HG02884 (cell line): ENCODE results near the gene LETM1.

Experiments
- ATAC-seq: cut with Tn5 transposase; IDR thresholded peaks from one replicate; pipeline ENCODE4 v1.9.1; 2021; ENCODE audit warnings: mild to moderate bottlenecking, moderate library complexity; ENCODE audit not compliant: unreplicated experiment

Gene LETM1

GRCh38 chr4:1783015-1783414 is 72.9 kb downstream of the LETM1 start:
- no peak for ATAC-seq

GRCh38 chr4:1780435-1780834 is 75.5 kb downstream of the LETM1 start:
- no peak for ATAC-seq

DNA sequence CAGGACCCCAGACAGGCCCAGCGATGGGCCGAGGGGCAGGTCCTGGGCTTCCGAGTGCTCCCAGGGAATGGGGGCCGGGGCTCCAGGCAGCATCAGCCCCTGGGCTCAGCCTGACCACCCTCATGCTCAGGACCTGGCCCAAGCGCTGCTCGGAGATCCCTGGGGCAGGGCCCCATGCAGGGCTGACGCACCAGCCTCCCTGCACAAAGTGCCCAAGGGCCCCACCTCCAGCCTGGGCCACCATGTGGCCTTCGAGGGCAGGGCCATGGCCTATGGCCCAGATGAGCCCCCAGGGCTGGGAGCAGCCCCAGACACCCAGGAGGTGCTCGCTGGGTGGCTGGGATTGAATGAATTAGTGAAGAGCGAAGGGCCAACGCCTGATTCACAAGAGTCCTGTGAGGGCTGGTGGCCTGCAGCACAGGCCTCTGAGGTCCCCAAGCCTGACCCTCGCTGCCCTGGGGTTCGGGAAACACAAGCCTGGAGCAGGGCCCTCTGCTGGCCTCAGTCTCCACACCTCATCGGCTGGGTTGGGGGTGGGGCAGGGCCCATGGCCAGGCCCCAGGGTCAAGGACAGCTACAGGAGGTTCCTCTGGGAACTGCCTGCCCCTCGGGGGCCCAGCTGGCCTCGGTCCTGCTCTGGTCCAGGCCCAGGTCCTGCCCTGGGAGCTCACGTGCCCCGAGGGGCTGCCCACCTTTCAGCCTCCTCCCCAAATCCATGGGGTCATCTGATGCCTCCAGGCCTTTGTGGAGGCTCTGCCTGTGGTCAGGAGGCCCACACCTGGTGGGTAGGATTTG is 76.2 kb downstream of the LETM1 start:
- ATAC-seq, result no peak

- no peak for ATAC-seq
Observed at GRCh38 chr4:1778642-1779392, 77.1 kb downstream of the LETM1 start.

DNA sequence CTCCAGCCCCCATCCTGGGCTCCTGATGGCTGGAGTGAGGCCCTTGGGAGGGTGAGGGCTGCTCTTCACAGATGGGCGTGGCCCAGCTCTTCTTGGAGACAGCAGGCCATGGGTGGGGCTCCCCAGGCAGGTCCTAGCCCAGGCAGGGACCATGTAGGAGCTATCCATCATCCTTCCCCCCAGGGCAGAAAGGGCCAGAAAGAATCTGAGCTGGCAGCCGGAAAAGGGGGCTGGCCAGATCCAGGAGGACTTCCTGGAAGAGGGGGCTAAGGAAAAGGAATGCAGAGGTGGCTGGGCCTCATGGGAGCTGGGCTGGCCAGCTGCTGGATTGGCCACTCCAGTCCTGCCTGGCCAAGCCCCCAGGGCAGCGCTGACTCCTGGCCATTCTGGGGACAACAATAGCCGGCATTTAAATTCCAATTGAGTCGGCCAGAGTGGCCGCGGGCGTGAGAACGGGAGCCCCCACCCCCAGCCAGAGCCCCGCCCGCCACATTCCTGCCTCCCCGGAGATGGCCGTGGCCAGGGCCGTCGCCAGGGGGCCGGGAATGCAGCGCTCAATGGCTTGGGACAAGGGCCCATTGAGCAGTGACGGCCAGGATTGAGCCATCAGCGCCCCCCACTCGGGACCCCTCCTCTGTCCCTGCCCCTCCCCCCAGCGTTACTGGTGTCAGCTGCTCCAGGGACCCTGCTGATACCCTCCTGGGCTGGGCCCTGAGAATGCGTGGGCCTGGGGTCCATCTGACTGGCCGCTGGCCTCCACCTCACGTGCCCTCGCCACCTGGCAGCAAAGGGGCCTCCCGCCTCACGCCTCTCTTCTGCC is 77.9 kb downstream of the LETM1 start:
- no peak for ATAC-seq

GRCh38 chr4:1776521-1777161 is 79.3 kb downstream of the LETM1 start:
- no peak for ATAC-seq

GRCh38 chr4:1775731-1776500 is 80.0 kb downstream of the LETM1 start:
- no peak for ATAC-seq

GRCh38 chr4:1773754-1774153 is 82.2 kb downstream of the LETM1 start:
- no peak for ATAC-seq

DNA sequence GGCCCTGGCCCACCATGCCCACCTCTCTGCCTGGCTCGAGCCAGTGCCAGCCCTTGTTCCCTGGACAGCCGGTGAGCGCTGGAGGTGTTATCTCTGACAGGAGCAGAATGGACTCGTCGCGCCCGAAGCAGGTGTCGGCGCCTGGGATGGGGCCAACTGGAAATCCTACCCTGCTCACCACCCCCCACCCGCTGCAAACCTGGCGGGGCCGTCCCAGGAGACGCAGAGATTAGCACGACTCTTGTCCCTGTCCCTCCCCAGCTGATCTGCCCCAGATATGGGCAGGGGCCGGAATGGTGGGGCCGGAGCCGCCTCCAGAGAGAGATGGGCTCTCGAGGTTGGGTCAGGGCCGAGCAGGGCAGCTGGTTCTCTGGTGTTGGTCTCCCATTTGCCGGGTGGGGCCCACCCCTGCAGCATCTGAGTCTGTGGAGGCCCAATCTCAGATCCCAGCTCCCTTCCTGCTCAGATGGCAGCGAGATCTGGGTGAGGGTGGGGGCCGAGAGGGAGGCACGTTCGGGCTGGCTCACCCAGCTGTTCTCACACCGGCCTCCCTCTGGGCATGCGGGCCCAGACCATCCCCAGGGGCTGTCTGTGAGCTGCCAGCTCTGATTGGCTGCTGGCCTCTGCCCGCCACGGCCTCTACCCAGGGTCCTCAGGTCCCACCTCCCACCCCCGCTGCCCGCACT is 83.0 kb downstream of the LETM1 start:
- no peak for ATAC-seq

GRCh38 chr4:1771555-1772305 is 84.2 kb downstream of the LETM1 start:
- ATAC-seq, result no peak

GRCh38 chr4:1770791-1771231 is 85.1 kb downstream of the LETM1 start:
- ATAC-seq, result no peak

DNA sequence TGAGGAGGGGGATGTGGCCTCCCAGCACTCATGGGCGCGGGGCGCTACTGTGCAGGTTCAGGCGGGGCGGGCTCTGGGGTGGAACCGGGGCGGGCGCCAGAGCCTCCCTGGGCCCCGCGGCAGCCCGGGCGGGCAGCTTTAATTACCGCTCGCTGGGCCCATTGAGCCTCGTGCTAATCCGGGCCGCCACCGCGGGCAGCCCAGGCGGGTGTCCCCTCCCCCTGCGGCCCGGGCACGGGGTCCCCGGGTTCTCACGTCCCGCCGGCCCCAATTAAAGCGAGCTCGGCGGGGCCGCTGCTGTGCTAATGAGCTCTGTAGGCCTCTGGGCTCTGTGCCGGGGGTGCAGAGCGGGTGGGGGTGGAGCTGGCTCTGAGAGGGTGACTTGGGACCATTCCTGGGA is 85.7 kb downstream of the LETM1 start:
- ATAC-seq, result no peak

DNA sequence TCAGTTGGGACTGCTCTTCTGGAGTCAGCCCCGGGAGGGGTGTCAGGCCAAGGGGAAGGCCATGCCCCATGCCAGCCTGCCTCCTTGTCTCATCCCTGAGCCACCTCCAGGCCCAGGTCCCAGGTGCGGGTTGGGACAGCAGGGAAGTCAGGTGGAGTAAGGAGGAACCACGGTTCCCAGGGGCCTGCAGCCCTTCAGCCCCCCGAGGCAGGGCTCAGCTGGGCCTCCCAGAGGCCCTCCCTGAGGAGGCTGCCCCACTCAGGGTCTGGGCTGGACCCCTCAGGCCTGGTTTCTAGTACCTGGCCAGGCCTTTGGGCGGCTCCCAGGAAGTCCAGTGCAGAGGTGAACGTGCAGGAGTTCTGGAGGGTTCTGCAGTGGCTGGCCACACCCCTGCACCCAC is 86.3 kb downstream of the LETM1 start:
- no peak for ATAC-seq

DNA sequence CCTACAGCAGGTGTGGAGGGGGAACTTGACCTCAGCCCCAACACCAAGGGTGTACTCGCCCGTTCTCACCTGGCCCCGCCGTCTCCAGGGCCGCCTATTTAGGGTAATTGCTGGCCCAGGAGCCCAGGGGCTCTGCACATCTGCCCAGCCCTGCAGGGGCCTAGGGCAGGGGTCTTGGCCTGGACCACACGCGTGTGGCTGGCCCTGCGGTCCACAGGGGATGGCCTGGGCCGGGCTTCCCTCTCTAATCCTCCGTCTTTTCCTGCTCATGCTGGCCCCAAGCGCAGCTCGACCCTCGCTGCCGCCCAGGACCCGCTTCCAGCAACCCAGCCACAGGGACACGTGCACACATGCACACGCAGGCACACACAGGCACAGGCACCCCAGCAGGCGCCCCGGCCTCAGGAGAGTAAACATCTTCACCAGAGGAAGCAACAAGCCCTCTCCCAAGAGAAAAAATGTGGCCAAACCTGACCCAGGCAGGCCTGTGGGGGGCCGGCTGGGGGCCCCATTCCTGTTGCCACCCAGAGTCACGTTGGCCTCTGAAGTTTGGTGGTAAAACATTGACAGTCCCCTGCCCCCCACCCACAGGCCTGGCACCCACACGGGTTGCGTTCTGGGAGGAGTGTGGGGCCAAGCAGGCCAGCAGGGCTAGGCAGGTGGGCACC is 87.5 kb downstream of the LETM1 start:
- no peak for ATAC-seq

- no peak for ATAC-seq
Observed at GRCh38 chr4:1767770-1768366, 88.1 kb downstream of the LETM1 start.

DNA sequence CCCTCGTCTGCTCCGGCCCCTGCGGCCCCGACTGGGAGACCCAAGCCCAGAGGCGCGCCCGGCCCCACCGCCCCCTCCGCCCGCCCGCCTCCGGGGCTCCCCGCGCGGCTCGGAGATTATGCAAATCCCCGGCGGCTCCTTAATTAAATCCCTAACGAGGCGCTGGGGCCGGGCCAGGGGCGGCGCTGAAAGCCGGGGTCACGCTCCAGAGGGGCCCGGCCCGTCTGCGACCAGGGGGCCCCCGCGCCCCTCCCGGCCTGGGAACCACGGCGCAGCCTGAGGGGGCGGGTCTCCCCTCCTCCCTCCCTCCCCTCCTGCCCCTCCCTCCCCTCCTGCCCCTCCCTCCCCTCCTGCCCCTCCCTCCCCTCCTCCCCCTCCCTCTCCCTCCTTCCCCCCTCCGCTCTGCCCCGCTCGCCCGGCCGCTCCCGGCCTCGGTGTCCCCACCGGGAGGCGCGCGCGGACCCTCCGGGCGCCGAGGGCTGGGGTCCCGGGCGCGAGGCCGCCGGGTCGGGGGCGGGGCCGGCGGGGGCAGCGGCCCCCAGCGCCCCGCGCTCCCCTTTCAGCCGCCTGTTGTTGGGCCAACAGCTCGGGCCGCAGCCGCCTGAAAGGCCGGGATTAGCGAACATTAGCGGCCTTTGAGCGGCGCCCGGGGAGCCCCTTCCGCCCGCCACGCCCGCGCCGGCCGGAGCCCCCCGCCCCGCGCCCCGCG is 88.7 kb downstream of the LETM1 start:
- no peak for ATAC-seq
